GM19397 (cell line): ENCODE data around the gene SLIT3.
"Not testable (repeated sequence)": the region's sequence is repeated elsewhere in the genome, so short reads cannot be mapped to it uniquely, and the experiment has no call there.

ENCODE experiments used
- ATAC-seq: cut with Tn5 transposase; IDR thresholded peaks from one replicate; pipeline ENCODE4 v1.9.1; 2021; ENCODE audit warnings: mild to moderate bottlenecking, moderate library complexity; ENCODE audit not compliant: unreplicated experiment

Gene SLIT3

GRCh38 chr5:169222934-169223594 is 77.9 kb downstream of the SLIT3 start:
- no peak for ATAC-seq

GRCh38 chr5:169221519-169221918 is 79.4 kb downstream of the SLIT3 start:
- ATAC-seq = no peak

- no peak for ATAC-seq
These were observed 81.0 kb downstream of the SLIT3 start for GRCh38 chr5:169219961-169220360.

- ATAC-seq = no peak
These were observed 81.6 kb downstream of the SLIT3 start for GRCh38 chr5:169219351-169219750.

- ATAC-seq = no peak
These were observed 82.1 kb downstream of the SLIT3 start for GRCh38 chr5:169218861-169219260.

GRCh38 chr5:169218176-169218575 is 82.8 kb downstream of the SLIT3 start:
- no peak for ATAC-seq

- no peak for ATAC-seq
These were observed 84.1 kb downstream of the SLIT3 start for GRCh38 chr5:169216866-169217265.

- ATAC-seq = no peak
These were observed 87.5 kb downstream of the SLIT3 start for GRCh38 chr5:169213479-169213878.

- ATAC-seq = not testable (repeated sequence)
These were observed 89.2 kb downstream of the SLIT3 start for GRCh38 chr5:169211761-169212160.

GRCh38 chr5:169204788-169205400 is 96.0 kb downstream of the SLIT3 start:
- ATAC-seq = no peak

GRCh38 chr5:169202969-169203368 is 98.0 kb downstream of the SLIT3 start:
- ATAC-seq = no peak

- no peak for ATAC-seq
These were observed 99.3 kb downstream of the SLIT3 start for GRCh38 chr5:169201597-169201996.

GRCh38 chr5:169200125-169200778 is 100.7 kb downstream of the SLIT3 start:
- no peak for ATAC-seq

- ATAC-seq = no peak
These were observed 103.6 kb downstream of the SLIT3 start for GRCh38 chr5:169197343-169197742.

GRCh38 chr5:169196059-169196458 is 104.9 kb downstream of the SLIT3 start:
- ATAC-seq = no peak

- no peak for ATAC-seq
These were observed 105.3 kb downstream of the SLIT3 start for GRCh38 chr5:169195601-169196000.

- no peak for ATAC-seq
These were observed 108.4 kb downstream of the SLIT3 start for GRCh38 chr5:169192536-169192935.

- ATAC-seq = no peak
These were observed 110.1 kb downstream of the SLIT3 start for GRCh38 chr5:169190849-169191248.

GRCh38 chr5:169185626-169186025 is 115.3 kb downstream of the SLIT3 start:
- ATAC-seq = no peak

- no peak for ATAC-seq
These were observed 117.4 kb downstream of the SLIT3 start for GRCh38 chr5:169183576-169183975.

- no peak for ATAC-seq
These were observed 118.1 kb downstream of the SLIT3 start for GRCh38 chr5:169182797-169183196.

- ATAC-seq = no peak
These were observed 119.1 kb downstream of the SLIT3 start for GRCh38 chr5:169181814-169182213.
